PC-9 (cell line): ENCODE data around the gene TMEM14A.

Experiments used
- CTCF ChIP-seq: fragments of 200-600 bp; sonication (generic); conservative IDR thresholded peaks from 2 replicates; pipeline ENCODE4 v1.6.1; 2017; ENCODE audit warnings: mixed run types, antibody characterized with exemption, mild to moderate bottlenecking, moderate library complexity
- EZH2 ChIP-seq: fragments of 200-600 bp; sonication (generic); IDR thresholded peaks from 2 replicates; pipeline ENCODE4 v1.8.0; 2017; ENCODE audit warnings: antibody characterized with exemption, low read depth

- TF ChIP-seq CTCF: no peak
- TF ChIP-seq EZH2: no peak
Observed at GRCh38 chr6:52720321-52720720, 49.4 kb downstream of the TMEM14A start.
